ENCODE results near the gene PRDM13. TPM values are rescaled to one million over a fixed set of nuclear protein-coding genes. Genes with fewer than 3 reads are reported as not detected.
"Not testable (repeated sequence)": the region's sequence is repeated elsewhere in the genome, so short reads cannot be mapped to it uniquely, and the experiment has no call there.

PRDM13 gene
- total and polyA plus RNA-seq, 12 donors = not detected

GRCh38 chr6:99590728-99591672 is 15.6 kb upstream of the PRDM13 start:
- 3 to 5% methylated on average over 63 of the region's 63 CpGs for WGBS, 2 donors
- intact Hi-C loops (cut with DNase I) = loop anchor here in 1 of 10 donors (10.0 kb wide), 1 partner anchor 154 kb away; no protein-coding TSS in a partner anchor
- Histone ChIP-seq H3K4me3 (peak overlapping the region in 3 of 10 donors; percentile 3 to 26 (median 22)), H3K27ac (no peak overlapping the region), H3K9me3 (peaks cover 0 to 17% (median 0%) of the 10 kb centered on the region in 11 donors), H3K4me1 (peaks cover 0 to 45% (median 27%) of the 10 kb centered on the region in 9 donors), H3K27me3 (peaks cover 29 to 91% (median 88%) of the 10 kb centered on the region in 7 donors), H3K36me3 (no peaks in the 10 kb centered on the region)
- no peak for DNase-seq
- peak in 2 of 8 donors; percentile 23 to 40 for ATAC-seq
- no peak for TF ChIP-seq CTCF (IDR thresholded peaks at IDR 0.05)

GRCh38 chr6:99591673-99592364 is 14.8 kb upstream of the PRDM13 start:
- Histone ChIP-seq H3K27ac (no peak overlapping the region), H3K36me3 (no peaks in the 10 kb centered on the region), H3K4me1 (peaks cover 0 to 45% (median 27%) of the 10 kb centered on the region in 9 donors), H3K27me3 (peaks cover 29 to 97% (median 95%) of the 10 kb centered on the region in 7 donors), H3K4me3 (no peak overlapping the region), H3K9me3 (peaks cover 0 to 17% (median 0%) of the 10 kb centered on the region in 11 donors)
- DNase-seq (no peak), ATAC-seq (no peak)
- TF ChIP-seq CTCF (IDR thresholded peaks at IDR 0.05) = no peak
- WGBS, 2 donors = 19 to 26% methylated on average over 6 of the region's 6 CpGs
- intact Hi-C loops (cut with DNase I) = loop anchor here in 1 of 10 donors (10.0 kb wide), 1 partner anchor 153 kb away; no protein-coding TSS in a partner anchor

DNA sequence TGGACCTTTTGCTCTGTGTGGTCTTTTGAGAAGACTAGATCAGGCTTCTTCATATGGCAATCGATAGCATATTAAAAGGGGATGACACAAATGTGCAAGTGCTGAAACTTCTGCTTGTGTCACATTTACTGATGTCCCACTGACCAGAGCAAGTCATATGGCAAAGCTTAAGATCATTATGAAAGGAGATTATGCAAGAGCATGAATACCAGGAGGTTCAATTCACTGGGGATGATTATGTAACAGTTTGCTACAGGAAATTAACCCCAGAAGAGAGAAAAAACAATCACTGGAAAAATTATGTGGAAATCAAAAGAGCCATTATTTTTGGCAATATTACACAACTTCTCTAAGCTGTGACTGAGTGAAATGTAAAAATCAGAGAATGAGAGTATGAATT is 13.7 kb upstream of the PRDM13 start:
- ATAC-seq = peak in 1 of 8 donors; percentile 27
- no peak overlapping the region for H3K27ac ChIP-seq
- H3K4me1 ChIP-seq = peaks cover 0 to 45% (median 27%) of the 10 kb centered on the region in 9 donors
- DNase-seq = no peak
- TF ChIP-seq CTCF (IDR thresholded peaks at IDR 0.05) = no peak
- H3K27me3 ChIP-seq = peaks cover 29 to 100% (median 99%) of the 10 kb centered on the region in 7 donors
- 23 to 45% methylated on average over 1 of the region's 1 CpG for WGBS, 2 donors
- H3K4me3 ChIP-seq = no peak overlapping the region
- H3K36me3 ChIP-seq = no peaks in the 10 kb centered on the region
- H3K9me3 ChIP-seq = peaks cover 0 to 17% (median 0%) of the 10 kb centered on the region in 11 donors
- intact Hi-C loops (cut with DNase I) = loop anchor here in 1 of 10 donors (10.0 kb wide), 1 partner anchor 152 kb away; no protein-coding TSS in a partner anchor

DNA sequence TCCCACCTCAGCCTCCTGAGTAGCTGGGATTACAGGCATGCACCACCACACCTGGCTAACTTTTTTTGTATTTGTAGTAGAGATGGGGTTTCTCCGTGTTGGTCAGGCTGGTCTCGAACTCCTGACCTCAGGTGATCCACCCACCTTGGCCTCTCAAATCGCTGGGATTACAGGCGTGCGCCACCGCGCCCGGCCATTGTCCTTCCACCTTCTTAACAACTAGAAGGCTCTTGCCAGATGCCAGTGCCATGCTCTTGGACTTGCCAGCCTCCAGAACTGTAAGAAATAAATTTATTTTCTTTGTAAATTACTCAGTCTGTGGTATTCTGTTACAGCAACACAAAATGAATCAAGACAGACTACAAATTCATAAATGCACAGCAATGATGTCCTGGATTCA is 11.9 kb upstream of the PRDM13 start:
- Histone ChIP-seq H3K9me3 (peaks cover 0 to 17% (median 0%) of the 10 kb centered on the region in 11 donors), H3K27me3 (peaks cover 29 to 100% (median 100%) of the 10 kb centered on the region in 7 donors), H3K4me1 (peaks cover 0 to 30% (median 14%) of the 10 kb centered on the region in 9 donors)
- not testable (repeated sequence) for DNase-seq, ATAC-seq, H3K36me3 ChIP-seq, H3K27ac ChIP-seq, H3K4me3 ChIP-seq
- WGBS, 2 donors = 72 to 74% methylated on average over 8 of the region's 8 CpGs
- intact Hi-C loops (cut with DNase I) = loop anchor here in 1 of 10 donors (10.0 kb wide), 1 partner anchor 150 kb away; no protein-coding TSS in a partner anchor
